HUES64 (cell line): ENCODE measurements around the gene TRERF1.

Experiments used
- H3K27ac ChIP-seq: 2 replicates; pipeline ENCODE4 v1.7.0; 2013; ENCODE audit warnings: low read depth, low read length, inconsistent platforms
- H3K27me3 ChIP-seq: 2 replicates; pipeline ENCODE4 v1.6.1; 2013; ENCODE audit warnings: mild to moderate bottlenecking, low read length; ENCODE audit not compliant: insufficient read depth
- H3K36me3 ChIP-seq: 2 replicates; pipeline ENCODE4 v1.6.1; 2013; ENCODE audit warnings: mild to moderate bottlenecking, low read length; ENCODE audit not compliant: insufficient read depth
- H3K4me1 ChIP-seq: 2 replicates; pipeline ENCODE4 v1.6.1; 2013; ENCODE audit warnings: mild to moderate bottlenecking, low read length, moderate library complexity; ENCODE audit not compliant: insufficient read depth
- H3K4me3 ChIP-seq: 2 replicates; pipeline ENCODE4 v1.5.1; 2013; ENCODE audit warnings: mild to moderate bottlenecking, low read length, moderate library complexity
- H3K9ac ChIP-seq: 2 replicates; pipeline ENCODE4 v1.6.1; 2013; ENCODE audit warnings: mild to moderate bottlenecking, low read depth, low read length
- H3K9me3 ChIP-seq: 2 replicates; pipeline ENCODE4 v1.6.1; 2013; ENCODE audit warnings: low read depth, low read length; ENCODE audit not compliant: insufficient read depth
- WGBS: fragments of 150-250, 120-280 bp; methylation state at CpG from one replicate; pipeline ENCODE4 v1.1.7; 2013; ENCODE audit warnings: missing lambda C conversion rate; 5-methylcytosine and 5-hydroxymethylcytosine counted together

TRERF1 gene

GRCh38 chr6:42375007-42375635 lies 76.6 kb downstream of the TRERF1 start:
- Histone ChIP-seq H3K27ac (no peak overlapping the region), H3K36me3 (no peaks in the 10 kb centered on the region), H3K4me1 (no peaks in the 10 kb centered on the region), H3K4me3 (no peak overlapping the region), H3K9me3 (no peaks in the 10 kb centered on the region), H3K27me3 (no peaks in the 10 kb centered on the region), H3K9ac (no peak overlapping the region)
- WGBS = 94% methylated on average over 10 of the region's 10 CpGs

GRCh38 chr6:42374018-42374669 lies 77.6 kb downstream of the TRERF1 start:
- no peak overlapping the region for H3K9ac ChIP-seq

GRCh38 chr6:42372699-42373098 lies 79.0 kb downstream of the TRERF1 start:
- Histone ChIP-seq H3K9me3 (no peaks in the 10 kb centered on the region), H3K27me3 (no peaks in the 10 kb centered on the region), H3K4me3 (no peak overlapping the region), H3K27ac (no peak overlapping the region), H3K4me1 (no peaks in the 10 kb centered on the region; the same call in 1 of the 2 replicates), H3K36me3 (no peaks in the 10 kb centered on the region), H3K9ac (no peak overlapping the region)
- WGBS = 92% methylated on average over 4 of the region's 4 CpGs

More at GRCh38 chr6:42374018-42374669, 77.6 kb downstream of the TRERF1 start:
- 95% methylated on average over 8 of the region's 8 CpGs for WGBS
- Histone ChIP-seq H3K4me1 (no peaks in the 10 kb centered on the region), H3K27ac (no peak overlapping the region), H3K4me3 (no peak overlapping the region), H3K9me3 (no peaks in the 10 kb centered on the region), H3K27me3 (no peaks in the 10 kb centered on the region), H3K36me3 (no peaks in the 10 kb centered on the region)

- H3K36me3 ChIP-seq = no peaks in the 10 kb centered on the region
- no peak overlapping the region for H3K27ac ChIP-seq
- H3K9ac ChIP-seq = no peak overlapping the region
These were observed 81.3 kb downstream of the TRERF1 start for GRCh38 chr6:42370323-42370985.

GRCh38 chr6:42369568-42369967 lies 82.2 kb downstream of the TRERF1 start:
- no peak overlapping the region for H3K9ac ChIP-seq
- H3K36me3 ChIP-seq = no peaks in the 10 kb centered on the region
- no peak overlapping the region for H3K4me3 ChIP-seq
- H3K27me3 ChIP-seq = no peaks in the 10 kb centered on the region
- no peak overlapping the region for H3K27ac ChIP-seq
- 88% methylated on average over 2 of the region's 2 CpGs for WGBS
- no peaks in the 10 kb centered on the region for H3K9me3 ChIP-seq
- H3K4me1 ChIP-seq = peaks cover 5% of the 10 kb centered on the region

More at GRCh38 chr6:42370323-42370985, 81.3 kb downstream of the TRERF1 start:
- 97% methylated on average over 3 of the region's 3 CpGs for WGBS
- no peaks in the 10 kb centered on the region for H3K9me3 ChIP-seq
- no peak overlapping the region for H3K4me3 ChIP-seq
- no peaks in the 10 kb centered on the region for H3K27me3 ChIP-seq
- H3K4me1 ChIP-seq = peaks cover 5% of the 10 kb centered on the region

- 92% methylated on average over 7 of the region's 7 CpGs for WGBS
- no peak overlapping the region for H3K9ac ChIP-seq
These were observed 83.5 kb downstream of the TRERF1 start for GRCh38 chr6:42368181-42368580.

GRCh38 chr6:42367353-42368011 lies 84.2 kb downstream of the TRERF1 start:
- no peak overlapping the region for H3K9ac ChIP-seq
- no peak overlapping the region for H3K27ac ChIP-seq
- 88% methylated on average over 14 of the region's 14 CpGs for WGBS
- no peaks in the 10 kb centered on the region for H3K9me3 ChIP-seq
- H3K4me1 ChIP-seq = peaks cover 5% of the 10 kb centered on the region
- H3K36me3 ChIP-seq = no peaks in the 10 kb centered on the region
- no peak overlapping the region for H3K4me3 ChIP-seq
- no peaks in the 10 kb centered on the region for H3K27me3 ChIP-seq

More at GRCh38 chr6:42368181-42368580, 83.5 kb downstream of the TRERF1 start:
- Histone ChIP-seq H3K27ac (no peak overlapping the region), H3K9me3 (no peaks in the 10 kb centered on the region), H3K4me3 (no peak overlapping the region), H3K36me3 (no peaks in the 10 kb centered on the region), H3K27me3 (no peaks in the 10 kb centered on the region), H3K4me1 (peaks cover 5% of the 10 kb centered on the region)

- Histone ChIP-seq H3K4me3 (no peak overlapping the region), H3K27me3 (no peaks in the 10 kb centered on the region), H3K9me3 (no peaks in the 10 kb centered on the region), H3K36me3 (no peaks in the 10 kb centered on the region), H3K9ac (no peak overlapping the region), H3K27ac (no peak overlapping the region), H3K4me1 (peaks cover 5% of the 10 kb centered on the region)
- 89% methylated on average over 3 of the region's 3 CpGs for WGBS
These were observed 84.8 kb downstream of the TRERF1 start for GRCh38 chr6:42366999-42367352.

- Histone ChIP-seq H3K36me3 (0 out of 2 replicates have a peak, but pooled peaks cover under 1% of the 10 kb centered on the region), H3K9ac (no peak overlapping the region), H3K27ac (no peak overlapping the region), H3K27me3 (no peaks in the 10 kb centered on the region), H3K4me3 (no peak overlapping the region), H3K4me1 (peaks cover 5% of the 10 kb centered on the region), H3K9me3 (no peaks in the 10 kb centered on the region)
- WGBS = 94% methylated on average over 5 of the region's 5 CpGs
These were observed 85.6 kb downstream of the TRERF1 start for GRCh38 chr6:42366011-42366705.

GRCh38 chr6:42365021-42365420 lies 86.7 kb downstream of the TRERF1 start:
- Histone ChIP-seq H3K27ac (no peak overlapping the region), H3K4me3 (no peak overlapping the region), H3K36me3 (0 out of 2 replicates have a peak, but pooled peaks cover 4% of the 10 kb centered on the region), H3K9me3 (no peaks in the 10 kb centered on the region), H3K4me1 (peaks cover 5% of the 10 kb centered on the region), H3K9ac (no peak overlapping the region), H3K27me3 (no peaks in the 10 kb centered on the region)
- WGBS = 89% methylated on average over 8 of the region's 8 CpGs
